CD4-positive, alpha-beta T cell treated with Interleukin-17A for 1 hour (primary cell): ENCODE results near the gene GPR146.
A peak's percentile ranks its signal among the peaks of the same experiment; 100 is the strongest.
"Not testable (repeated sequence)": the region's sequence is repeated elsewhere in the genome, so short reads cannot be mapped to it uniquely, and the experiment has no call there.

ENCODE experiments used
- DNase-seq: peaks from one replicate; pipeline ENCODE4 v3.0.0-alpha.2; 2020

The GPR146 gene

GRCh38 chr7:1044189-1045068, at the start of gene GPR146:
Gene GPR146, plus strand, starts transcription at chr7:1044546. Its CDS starts 12,970 bp downstream, at chr7:1057516.
- peak; percentile 91 for DNase-seq

- DNase-seq = no peak
Measured at GRCh38 chr7:994592-995308, 49.6 kb upstream of the GPR146 start.

- no peak for DNase-seq
Measured at GRCh38 chr7:995571-995970, 48.8 kb upstream of the GPR146 start.

- no peak for DNase-seq
Measured at GRCh38 chr7:996079-996872, 48.1 kb upstream of the GPR146 start.

GRCh38 chr7:997404-998395, 46.6 kb upstream of the GPR146 start:
- DNase-seq = no peak

GRCh38 chr7:999149-999879, 45.0 kb upstream of the GPR146 start:
- DNase-seq = no peak

- no peak for DNase-seq
Measured at GRCh38 chr7:999941-1000935, 44.1 kb upstream of the GPR146 start.

- not testable (repeated sequence) for DNase-seq
Measured at GRCh38 chr7:1001069-1001770, 43.1 kb upstream of the GPR146 start.

- DNase-seq = not testable (repeated sequence)
Measured at GRCh38 chr7:1002026-1002425, 42.3 kb upstream of the GPR146 start.

- not testable (repeated sequence) for DNase-seq
Measured at GRCh38 chr7:1002445-1002844, 41.9 kb upstream of the GPR146 start.

GRCh38 chr7:1004018-1004852, 40.1 kb upstream of the GPR146 start:
- DNase-seq = no peak

GRCh38 chr7:1005303-1005702, 39.0 kb upstream of the GPR146 start:
- no peak for DNase-seq

- DNase-seq = no peak
Measured at GRCh38 chr7:1007901-1008300, 36.4 kb upstream of the GPR146 start.

GRCh38 chr7:1008733-1009363, 35.5 kb upstream of the GPR146 start:
- DNase-seq = no peak

GRCh38 chr7:1009747-1010146, 34.6 kb upstream of the GPR146 start:
- no peak for DNase-seq

- DNase-seq = no peak
Measured at GRCh38 chr7:1010226-1010625, 34.1 kb upstream of the GPR146 start.

GRCh38 chr7:1011297-1012003, 32.9 kb upstream of the GPR146 start:
- DNase-seq = peak; percentile 65
